ENCODE results near the gene EXOSC5. TPM values are rescaled to one million over a fixed set of nuclear protein-coding genes. Genes with fewer than 3 reads are reported as not detected.
"Not testable (repeated sequence)": the region's sequence is repeated elsewhere in the genome, so short reads cannot be mapped to it uniquely, and the experiment has no call there.

EXOSC5 gene
- total and polyA plus RNA-seq, 2 donors from 2014 or later = 15.5 to 16.8 TPM

GRCh38 chr19:41350735-41351338 lies 46.3 kb downstream of the EXOSC5 start:
- Histone ChIP-seq H3K4me3 (ENCODE audit: low read length in 3 of 3) (peak overlapping the region; percentile 59 to 71 (median 64)), H3K36me3 (ENCODE audit: control insufficient read depth in 2 of 3, insufficient read depth in 3 of 3, low read length in 3 of 3) (no peaks in the 10 kb centered on the region), H3K27me3 (ENCODE audit: control insufficient read depth, insufficient read depth, low read length) (no peaks in the 10 kb centered on the region), H3K27ac (ENCODE audit: low read depth in 2 of 2, low read length in 2 of 2) (peak overlapping the region; percentile 8 to 57), H3K9me3 (ENCODE audit: control insufficient read depth in 2 of 3, insufficient read depth in 1 of 3, low read length in 3 of 3) (no peaks in the 10 kb centered on the region), H3K4me1 (ENCODE audit: control insufficient read depth in 2 of 3, insufficient read depth in 2 of 3, low read depth in 1 of 3, low read length in 3 of 3) (peaks cover 0 to 20% (median 3%) of the 10 kb centered on the region in 3 donors), H3K9ac (ENCODE audit: low read length in 3 of 3) (peak overlapping the region in 1 of 3 donors; percentile 37)
- TF ChIP-seq CTCF (IDR thresholded peaks at IDR 0.05; ENCODE audit: borderline replicate concordance, extremely low read depth, insufficient read depth) = no peak
- FAIRE-seq (no peak), DNase-seq (peak in 1 of 5 donors; percentile 14)
- intact Hi-C loops (cut with DNase I) = no loop called here

- H3K9ac ChIP-seq (ENCODE audit: low read length in 3 of 3); H3K9me3 ChIP-seq (ENCODE audit: control insufficient read depth in 2 of 3, insufficient read depth in 1 of 3, low read length in 3 of 3); H3K27me3 ChIP-seq (ENCODE audit: control insufficient read depth, insufficient read depth, low read length); DNase-seq; H3K4me3 ChIP-seq (ENCODE audit: low read length in 3 of 3); intact Hi-C loops (cut with DNase I); H3K36me3 ChIP-seq (ENCODE audit: control insufficient read depth in 2 of 3, insufficient read depth in 3 of 3, low read length in 3 of 3); H3K27ac ChIP-seq (ENCODE audit: low read depth in 2 of 2, low read length in 2 of 2); FAIRE-seq; H3K4me1 ChIP-seq (ENCODE audit: control insufficient read depth in 2 of 3, insufficient read depth in 2 of 3, low read depth in 1 of 3, low read length in 3 of 3): not testable (repeated sequence)
Measured at GRCh38 chr19:41346916-41347315, 50.2 kb downstream of the EXOSC5 start.

GRCh38 chr19:41344162-41344561 lies 53.0 kb downstream of the EXOSC5 start:
- no peak for TF ChIP-seq CTCF (IDR thresholded peaks at IDR 0.05; ENCODE audit: borderline replicate concordance, extremely low read depth, insufficient read depth)
- intact Hi-C loops (cut with DNase I) = no loop called here
- peaks cover 0 to 2% (median 0%) of the 10 kb centered on the region in 3 donors for H3K36me3 ChIP-seq (ENCODE audit: control insufficient read depth in 2 of 3, insufficient read depth in 3 of 3, low read length in 3 of 3)
- DNase-seq (no peak), FAIRE-seq (no peak)
- H3K27me3 ChIP-seq (ENCODE audit: control insufficient read depth, insufficient read depth, low read length) = no peaks in the 10 kb centered on the region
- no peak overlapping the region for H3K9ac ChIP-seq (ENCODE audit: low read length in 3 of 3)
- no peak overlapping the region for H3K27ac ChIP-seq (ENCODE audit: low read depth in 2 of 2, low read length in 2 of 2)
- no peaks in the 10 kb centered on the region for H3K9me3 ChIP-seq (ENCODE audit: control insufficient read depth in 2 of 3, insufficient read depth in 1 of 3, low read length in 3 of 3)
- no peak overlapping the region for H3K4me3 ChIP-seq (ENCODE audit: low read length in 3 of 3)
- H3K4me1 ChIP-seq (ENCODE audit: control insufficient read depth in 2 of 3, insufficient read depth in 2 of 3, low read depth in 1 of 3, low read length in 3 of 3) = peaks cover 0 to 3% (median 0%) of the 10 kb centered on the region in 3 donors

GRCh38 chr19:41341669-41342490 lies 55.3 kb downstream of the EXOSC5 start:
- Histone ChIP-seq H3K9ac (ENCODE audit: low read length in 3 of 3) (no peak overlapping the region), H3K9me3 (ENCODE audit: control insufficient read depth in 2 of 3, insufficient read depth in 1 of 3, low read length in 3 of 3) (no peaks in the 10 kb centered on the region), H3K27ac (ENCODE audit: low read depth in 2 of 2, low read length in 2 of 2) (no peak overlapping the region), H3K4me3 (ENCODE audit: low read length in 3 of 3) (no peak overlapping the region), H3K36me3 (ENCODE audit: control insufficient read depth in 2 of 3, insufficient read depth in 3 of 3, low read length in 3 of 3) (peaks cover 0 to 2% (median 0%) of the 10 kb centered on the region in 3 donors), H3K4me1 (ENCODE audit: control insufficient read depth in 2 of 3, insufficient read depth in 2 of 3, low read depth in 1 of 3, low read length in 3 of 3) (no peaks in the 10 kb centered on the region), H3K27me3 (ENCODE audit: control insufficient read depth, insufficient read depth, low read length) (no peaks in the 10 kb centered on the region)
- TF ChIP-seq CTCF (IDR thresholded peaks at IDR 0.05; ENCODE audit: borderline replicate concordance, extremely low read depth, insufficient read depth) = peak; percentile 30
- no peak for FAIRE-seq
- DNase-seq = no peak
- intact Hi-C loops (cut with DNase I) = no loop called here

Measured in kidney (tissue), 14 donors.